Measurements from ENCODE around the gene PRR15.

PRR15 gene

DNA sequence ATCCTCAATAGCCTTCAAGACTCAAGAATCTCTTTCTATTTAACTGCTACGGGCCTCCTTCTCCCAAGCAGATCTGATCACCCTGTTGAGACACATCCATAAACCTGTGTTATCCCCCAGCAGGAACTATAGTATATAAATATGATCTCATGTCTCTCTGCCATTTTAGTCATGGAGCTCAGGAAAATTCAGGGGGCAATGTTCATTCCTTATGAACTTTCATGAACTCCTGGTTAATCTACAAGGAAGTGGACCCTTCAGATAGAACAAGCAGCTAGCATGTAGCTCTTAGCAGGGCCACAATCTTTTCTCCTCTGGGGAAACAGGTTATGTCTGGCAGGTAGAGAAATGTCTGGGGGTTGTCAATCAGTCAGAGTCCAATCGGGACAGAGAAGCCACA is 8.9 kb downstream of the PRR15 start:
- no peak for DNase-seq

DNA sequence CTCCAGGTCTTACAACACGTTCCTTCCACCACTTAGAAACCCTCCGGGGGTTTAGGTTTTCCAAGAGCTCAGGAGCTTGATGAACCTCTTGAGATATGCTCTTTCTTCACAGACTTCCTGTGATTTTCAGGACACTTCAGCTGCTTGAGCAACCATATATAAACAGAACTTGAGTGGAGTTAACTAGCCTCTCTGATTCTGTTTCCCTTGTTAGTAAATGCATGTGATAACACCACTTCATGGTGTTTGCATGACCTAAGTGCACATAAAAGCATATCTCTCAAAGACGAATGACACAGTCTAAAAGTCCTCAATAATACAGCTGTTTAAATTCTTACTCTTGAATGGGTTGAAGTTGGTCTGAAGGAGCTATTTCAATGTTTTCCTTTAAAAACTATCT is 9.9 kb downstream of the PRR15 start:
- no peak for DNase-seq

DNA sequence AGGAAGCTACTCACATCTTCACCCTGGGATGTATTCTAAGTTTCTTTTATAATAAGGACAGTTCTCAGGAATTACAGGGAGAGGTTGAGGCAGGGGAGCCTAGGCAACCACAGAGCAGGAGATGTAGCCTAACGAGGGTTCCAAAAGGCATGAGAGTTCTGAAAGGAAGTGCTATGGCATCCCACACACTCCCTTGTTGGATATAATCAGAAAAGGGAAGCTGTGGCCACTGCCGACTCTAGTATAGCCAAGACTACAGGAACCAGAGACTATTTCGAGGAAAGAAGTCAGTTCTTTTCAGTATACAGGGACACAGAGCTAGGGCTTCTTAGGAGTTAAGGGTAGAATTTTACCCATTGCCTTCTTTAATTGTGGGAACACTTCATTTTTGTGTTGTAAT is 11.0 kb downstream of the PRR15 start:
- DNase-seq, result no peak

DNA sequence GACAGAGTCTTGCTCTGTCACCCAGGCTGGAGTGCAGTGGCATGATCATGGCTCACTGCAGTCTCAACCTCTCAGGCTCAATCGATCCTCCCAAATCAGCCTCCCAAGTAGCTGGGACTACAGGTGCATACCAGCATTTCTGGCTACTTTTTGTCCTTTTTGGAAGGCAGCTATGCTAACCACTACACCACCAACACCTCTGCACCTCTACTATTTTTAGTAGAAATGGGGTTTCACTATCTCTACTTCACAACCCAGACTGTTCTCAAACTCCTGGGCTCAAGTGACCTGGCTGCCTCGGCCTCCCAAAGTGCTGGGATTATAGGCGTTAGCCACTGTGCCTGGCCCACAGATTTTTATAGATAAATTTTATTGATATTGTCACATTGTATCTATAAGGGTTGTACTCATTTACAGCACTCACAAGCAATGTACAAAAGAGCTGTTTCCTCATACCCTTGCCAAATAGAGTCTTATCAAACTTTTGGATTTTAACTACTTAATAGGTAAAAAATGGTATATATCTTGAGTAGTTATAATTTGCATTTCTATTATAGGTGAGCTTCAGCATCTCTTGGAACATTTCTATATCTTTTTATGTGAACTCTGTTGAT is 23.7 kb downstream of the PRR15 start:
- no peak for DNase-seq

DNA sequence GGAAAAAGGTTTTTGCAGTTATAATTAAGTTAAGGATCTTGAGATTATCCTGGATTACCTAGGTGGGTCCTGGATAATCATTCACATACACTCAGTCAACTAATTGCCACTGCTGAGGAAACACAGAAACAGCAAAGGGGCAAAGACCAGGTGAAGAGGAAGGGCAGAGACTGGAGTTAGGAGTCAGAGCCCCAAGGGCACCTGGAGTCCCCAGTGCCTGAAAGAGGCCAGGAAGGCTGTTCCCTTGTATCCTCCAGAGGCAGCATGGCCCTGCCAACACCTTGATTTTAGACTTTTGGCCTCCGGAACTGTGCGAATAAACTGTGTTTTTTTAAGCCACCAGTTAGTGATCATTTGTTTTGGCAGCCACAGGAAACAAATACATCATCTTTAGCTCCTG is 24.6 kb downstream of the PRR15 start:
- DNase-seq, result no peak

DNA sequence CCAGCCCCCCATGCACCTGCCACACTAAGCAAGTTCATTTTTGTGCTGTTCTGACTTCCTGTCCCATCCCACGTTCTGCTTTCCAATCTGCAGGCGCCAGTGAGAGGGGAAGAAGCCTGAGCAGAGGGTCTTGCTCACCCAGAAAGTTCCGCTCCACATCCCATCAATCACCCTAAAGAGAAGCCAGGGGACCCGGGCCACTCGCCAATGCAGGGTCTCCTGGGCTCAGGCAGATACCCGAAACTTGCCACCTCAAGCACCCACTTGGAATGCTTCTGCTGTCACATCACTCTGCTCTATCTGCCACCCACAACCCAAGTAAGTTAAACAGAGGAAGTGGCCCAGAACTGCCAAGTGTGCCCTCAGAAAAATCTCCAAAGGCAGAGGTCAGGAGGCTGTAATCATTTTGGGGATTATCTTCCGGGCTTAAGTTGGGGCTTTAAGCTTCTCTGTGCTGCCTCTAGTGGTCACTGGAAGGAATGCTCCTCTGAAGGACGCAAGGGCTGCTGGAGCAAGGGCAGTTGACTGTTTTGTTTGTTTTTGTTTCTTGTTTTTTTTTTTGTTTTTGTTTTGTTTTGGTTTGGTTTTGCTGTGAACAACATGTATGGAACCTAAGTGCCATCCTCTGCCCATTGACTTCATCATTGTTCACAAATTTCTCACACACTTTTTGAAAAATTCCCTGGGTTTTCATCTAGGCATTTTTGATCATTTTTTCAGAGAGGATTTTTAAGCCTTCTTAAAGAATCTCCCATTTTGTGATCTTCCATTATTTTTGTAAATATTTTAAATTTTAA is 25.5 kb downstream of the PRR15 start:
- peak; percentile 34 for DNase-seq

DNA sequence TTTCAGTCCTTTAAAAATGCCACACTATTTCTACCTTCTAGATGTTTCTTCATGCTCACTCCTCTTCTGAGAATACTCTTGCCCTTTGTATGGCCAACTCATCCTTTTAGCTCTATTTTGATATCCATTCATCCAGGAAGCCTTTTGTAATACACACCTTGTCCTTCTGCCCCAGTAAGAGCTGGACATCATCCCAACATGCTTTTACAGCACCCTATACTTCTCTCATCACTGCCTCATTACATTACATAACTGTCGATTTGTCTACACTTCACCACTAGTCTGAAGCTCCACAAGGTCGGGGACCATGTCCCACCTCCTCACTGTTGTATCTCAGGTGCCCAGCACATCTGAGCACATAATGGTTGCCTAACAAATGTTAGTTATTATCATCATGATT is 29.2 kb downstream of the PRR15 start:
- DNase-seq, result no peak

DNA sequence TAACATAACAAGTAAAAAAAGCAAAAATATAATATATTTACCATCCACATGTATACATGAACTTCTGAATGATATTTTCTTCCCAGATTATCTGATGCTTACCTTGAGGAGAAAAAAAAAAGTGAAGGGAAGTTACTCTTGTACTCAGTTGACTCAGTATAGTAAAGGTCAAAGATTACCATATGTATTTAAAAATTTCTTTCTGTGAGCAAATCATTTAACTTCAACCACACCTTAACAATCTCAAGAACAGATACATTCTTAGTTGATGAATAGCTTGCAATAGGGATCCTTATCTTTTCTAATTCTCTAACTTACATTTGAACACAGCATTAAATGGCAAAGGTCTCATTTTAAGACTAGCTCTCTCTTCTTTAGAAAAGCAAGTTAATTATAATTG is 29.8 kb downstream of the PRR15 start:
- DNase-seq, result no peak

DNA sequence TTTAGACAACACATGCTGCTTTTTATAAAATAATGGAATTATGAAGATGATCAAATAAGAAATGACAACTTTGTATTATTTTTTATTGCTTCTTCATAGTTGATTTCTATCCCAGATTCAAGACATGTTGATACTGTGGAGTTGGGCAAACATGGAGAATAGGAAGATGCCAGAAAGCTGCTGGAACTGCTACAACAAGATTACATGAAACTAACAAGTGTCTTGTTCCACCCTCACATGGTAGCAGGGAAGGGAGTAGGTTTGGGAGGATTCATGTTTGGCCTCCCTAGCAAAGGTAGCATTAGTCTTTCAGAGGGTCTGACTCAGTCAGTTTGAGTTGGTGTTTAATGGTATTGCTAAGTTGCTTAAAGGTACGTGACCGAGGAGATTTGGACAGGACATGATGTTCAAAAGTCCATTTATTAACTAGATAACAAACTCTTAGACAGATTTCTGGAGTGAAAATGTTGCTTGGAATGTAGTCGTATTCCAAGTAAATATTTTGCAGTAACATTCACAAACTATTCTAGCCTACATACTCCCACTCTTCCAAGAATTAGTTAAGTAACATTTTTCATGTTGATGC is 33.1 kb downstream of the PRR15 start:
- no peak for DNase-seq

DNA sequence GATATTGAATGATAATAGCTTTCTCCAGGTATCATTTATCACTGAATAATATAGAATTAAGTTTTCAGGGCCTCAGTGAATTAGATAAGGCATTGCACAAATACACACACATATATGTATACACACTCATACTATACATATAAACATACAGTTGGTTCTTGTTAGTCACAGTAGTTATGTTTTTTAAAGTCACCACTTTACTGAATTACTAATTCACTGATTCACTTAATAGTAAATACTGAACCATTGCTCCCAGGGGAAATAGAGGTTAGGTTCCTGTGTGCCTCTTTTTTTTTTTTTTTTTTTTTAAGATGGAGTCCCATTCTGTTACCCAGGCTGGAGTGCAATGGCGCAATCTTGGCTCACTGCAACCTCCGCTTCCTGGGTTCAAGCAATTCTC is 33.6 kb downstream of the PRR15 start:
- no peak for DNase-seq

DNA sequence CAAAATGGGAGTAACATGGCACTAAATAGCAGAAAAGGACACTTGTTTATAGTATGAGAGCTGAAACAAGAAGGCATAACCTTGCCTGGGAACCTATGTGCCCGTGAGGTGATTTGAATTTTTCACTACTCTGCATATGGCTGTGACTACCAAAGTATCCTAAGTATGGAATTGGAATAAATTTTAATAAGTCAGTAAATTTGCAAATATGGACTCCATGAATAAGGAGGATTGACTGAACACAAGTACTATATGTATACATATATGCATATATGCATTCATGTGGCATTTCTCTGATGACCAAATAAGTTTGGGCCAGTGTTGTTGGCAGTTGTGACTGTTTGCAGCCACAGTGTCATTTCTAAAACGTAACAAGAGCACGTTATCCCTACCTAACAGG is 34.5 kb downstream of the PRR15 start:
- DNase-seq, result no peak

DNA sequence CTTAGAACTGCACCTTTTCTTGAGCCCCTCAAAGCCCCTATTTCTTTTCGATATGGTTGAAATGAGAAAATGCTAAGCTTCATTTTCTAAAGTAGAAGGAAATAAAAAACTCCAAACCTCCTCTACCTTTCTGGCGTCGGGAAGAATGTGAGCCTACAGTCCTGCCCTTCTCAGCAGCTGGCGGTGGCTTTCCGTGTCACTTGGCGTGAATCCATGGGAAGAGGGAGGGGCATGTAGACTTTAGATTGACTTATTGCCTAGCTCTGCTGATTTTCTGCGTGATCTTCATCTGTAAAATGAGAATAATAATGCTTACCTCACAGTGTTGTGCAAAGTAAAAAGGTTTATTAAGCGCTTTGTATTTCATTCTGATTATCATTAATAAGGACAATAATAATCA is 35.0 kb downstream of the PRR15 start:
- no peak for DNase-seq

DNA sequence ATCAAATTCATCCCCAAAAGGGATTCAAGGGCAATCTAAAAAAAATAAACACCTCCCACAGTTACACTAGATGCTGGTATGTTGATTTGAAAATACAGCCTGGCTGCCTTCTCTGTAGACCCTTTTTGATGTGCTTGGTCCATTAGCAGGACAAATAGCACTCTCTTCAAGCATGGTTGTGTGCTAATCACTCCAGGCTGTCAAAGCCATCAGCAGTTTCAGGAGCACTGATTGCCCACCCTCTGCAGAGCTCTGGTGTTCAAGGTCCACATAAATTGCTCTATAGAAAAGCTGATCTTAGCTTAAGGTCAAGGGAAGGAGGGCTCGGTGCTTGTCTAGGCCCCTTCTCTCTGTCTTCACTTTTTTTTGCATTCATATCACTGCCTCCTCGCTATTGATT is 35.4 kb downstream of the PRR15 start:
- no peak for DNase-seq

DNA sequence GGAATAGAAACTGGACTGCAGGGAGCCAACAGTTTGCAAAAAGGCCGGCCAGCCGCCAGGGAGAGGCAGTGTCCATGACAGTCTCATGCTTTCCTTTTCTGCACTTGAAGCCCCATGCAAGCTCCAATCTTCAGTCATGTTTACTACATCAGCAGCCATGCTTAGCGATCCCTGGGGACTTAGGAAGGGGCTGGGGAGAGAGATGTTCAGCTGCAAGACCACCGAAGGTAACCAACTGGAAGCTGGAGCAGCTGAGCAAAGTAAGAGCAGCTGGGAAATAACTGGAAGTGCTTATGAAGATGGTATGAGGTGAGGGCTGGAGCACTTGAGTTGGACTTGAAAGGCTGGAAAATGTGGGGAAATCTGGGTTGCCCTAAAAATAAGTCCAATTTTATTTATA is 37.0 kb downstream of the PRR15 start:
- no peak for DNase-seq

DNA sequence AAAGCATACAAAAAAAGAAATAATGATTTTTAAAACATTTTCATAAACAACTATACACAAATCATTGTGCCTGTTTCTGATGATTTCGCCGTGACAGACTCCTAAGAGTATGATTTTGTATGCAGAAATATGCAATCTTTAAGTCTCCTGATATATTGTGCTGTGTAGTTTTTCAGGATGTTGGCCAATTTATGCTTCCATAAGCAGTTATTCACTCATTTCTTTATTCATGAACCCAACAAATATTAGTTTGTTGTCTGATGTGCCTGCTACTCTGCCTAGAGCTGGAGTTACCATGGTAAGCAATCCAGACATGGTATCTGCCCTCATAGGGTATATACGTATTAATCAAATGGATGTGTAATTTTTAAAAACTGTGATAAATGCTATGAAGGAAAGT is 40.4 kb downstream of the PRR15 start:
- DNase-seq, result no peak

DNA sequence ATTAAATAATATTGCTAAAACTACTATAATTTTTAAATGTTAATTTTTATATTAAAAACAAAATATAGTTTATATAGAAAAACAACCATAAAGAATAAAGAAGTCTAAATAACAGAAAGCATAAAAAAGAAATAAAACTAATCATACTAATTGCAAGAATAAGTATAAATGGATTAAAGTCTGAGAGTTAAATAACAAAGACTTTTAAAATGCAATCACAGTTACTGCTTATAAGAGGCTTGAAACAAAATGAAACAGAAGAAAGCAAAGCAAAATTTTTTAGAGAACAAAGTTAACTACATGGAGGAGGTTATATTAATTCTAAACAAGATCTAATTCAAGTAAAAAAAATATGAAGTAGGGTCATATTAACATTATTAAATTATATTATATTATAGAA is 41.1 kb downstream of the PRR15 start:
- no peak for DNase-seq

DNA sequence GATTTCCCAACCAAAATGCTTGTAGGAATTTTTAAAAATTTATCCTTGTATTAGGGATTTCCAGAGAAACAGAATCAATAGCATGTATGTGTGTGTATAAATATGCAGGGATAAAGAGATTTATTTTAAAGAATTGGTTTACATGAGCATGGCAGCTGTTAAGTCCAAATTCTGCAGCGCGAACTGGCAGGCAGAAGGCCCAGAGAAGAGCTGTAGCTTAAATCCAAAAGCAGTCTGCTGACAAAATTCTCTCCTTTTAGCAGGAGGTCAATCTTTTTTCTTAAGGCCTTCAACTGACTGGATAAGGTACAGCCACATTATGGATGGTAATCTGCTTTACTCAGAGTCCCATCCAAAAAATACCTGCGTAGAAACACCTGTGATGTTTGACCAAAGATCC is 42.0 kb downstream of the PRR15 start:
- DNase-seq, result no peak

DNA sequence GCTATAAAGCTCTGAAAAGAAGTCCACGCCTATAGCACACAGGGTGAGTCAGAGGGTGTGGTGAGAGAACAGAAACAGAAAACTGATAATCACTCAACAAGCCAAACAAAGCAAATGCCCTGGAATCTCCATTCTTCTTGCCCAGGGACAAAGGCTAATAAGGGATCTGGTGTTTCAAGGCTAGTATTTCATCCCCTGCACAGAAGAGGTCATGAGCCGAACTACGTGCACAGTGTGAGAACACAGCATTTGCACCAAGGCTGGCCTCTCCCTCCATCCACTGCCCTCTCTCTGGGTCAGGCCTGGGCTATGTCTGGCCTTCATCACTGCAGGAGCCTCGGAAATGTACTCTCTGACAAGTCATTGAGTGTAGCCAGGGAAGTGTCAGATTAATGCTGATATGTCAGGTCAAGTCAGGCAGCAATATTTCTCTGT is 42.7 kb downstream of the PRR15 start:
- DNase-seq, result no peak

DNA sequence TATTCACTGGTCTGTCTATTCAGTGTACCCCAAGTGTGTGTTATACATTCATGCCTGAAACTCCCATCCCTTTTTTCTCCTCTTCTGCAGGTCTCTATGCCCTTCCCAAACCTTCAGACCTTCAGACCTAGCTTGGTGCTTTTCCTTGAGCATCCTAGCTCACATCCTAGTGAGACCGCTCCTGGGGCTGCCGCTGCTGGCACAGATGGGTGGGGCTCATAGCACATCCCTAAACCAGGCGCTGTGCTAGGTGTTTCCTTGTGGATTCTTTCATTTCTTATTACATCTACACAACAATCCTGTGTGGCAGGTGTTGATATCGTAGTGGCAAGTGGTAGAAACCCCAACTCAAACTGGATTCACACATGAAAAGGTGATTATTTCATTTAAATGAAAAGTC is 43.2 kb downstream of the PRR15 start:
- DNase-seq, result no peak

DNA sequence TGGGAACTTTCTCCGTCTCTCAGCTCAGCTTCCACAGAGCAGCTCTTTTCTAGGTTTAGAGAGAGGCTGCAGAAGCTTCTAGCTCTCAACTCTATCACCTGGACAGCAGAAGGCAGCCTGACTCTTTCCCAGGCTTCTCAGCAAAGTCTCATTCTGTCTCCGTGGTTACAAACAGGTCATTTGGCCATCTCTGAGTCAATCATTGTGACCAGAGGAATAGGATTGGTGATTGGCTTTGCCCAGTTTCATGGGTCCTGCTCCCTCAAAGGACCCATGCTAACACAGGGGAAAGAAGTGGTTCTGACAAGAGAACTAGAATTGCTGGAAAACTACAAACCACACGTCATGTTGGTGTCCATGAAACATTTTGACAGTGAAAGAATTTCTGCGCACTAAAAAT is 43.6 kb downstream of the PRR15 start:
- no peak for DNase-seq

DNA sequence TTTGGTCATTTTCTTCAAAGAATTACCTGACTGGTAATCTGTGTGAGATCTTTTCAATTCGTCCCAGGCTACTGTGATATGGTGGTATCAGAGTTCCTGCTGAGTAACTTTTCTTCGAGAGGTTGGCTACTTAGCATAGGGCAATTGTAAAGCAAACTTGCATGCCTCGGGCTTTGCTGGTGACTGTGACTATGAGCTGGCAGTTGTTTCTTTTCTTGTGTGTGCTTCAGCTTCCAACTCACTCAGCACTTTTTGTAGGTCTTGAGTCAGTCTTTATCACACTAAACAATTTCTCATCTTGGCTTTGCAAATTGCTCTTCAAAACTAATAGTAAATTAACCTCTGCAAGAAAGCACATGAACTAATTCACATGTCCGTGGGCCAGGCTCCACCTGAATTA is 44.3 kb downstream of the PRR15 start:
- DNase-seq, result no peak

DNA sequence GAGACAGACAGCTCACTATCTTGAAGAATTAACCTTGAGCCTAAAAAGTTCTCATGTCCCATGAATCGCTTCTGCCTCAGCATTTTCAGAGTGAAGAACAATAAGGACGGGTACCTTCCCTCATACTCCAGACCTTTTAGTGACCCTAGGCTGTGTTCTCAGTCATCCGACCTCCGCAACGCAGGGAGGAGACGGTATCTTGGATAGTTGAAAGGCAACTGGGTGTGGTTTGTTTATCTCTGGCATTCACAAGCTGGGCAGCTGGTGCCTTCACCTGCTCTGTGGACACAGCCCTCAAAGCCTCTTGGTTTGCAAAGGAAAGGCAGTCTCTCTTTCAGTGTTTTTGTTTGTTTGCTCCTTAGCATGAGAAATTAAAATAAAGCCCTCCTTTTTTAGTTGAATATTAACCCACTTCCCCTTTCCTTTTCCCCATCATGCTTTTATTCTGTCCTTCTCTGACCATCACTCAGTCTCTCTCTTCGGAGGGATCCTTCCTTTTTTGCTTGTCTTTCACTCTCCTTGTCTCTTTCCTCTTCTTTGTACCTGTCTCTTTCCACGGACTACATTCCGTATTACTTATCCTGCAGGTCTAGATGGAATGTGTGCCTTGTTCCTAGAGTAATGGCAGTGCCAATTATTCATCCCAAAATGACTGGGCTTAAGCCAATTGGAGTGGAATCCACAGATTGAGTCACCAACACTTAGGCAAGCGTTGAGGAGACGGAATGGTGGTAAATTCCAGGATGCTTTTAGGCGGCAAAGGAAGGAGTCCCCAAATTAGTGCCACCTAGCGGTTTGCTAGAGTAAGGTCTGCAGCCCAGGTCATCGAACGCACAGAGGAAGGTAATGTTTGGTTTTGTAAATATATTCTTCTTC is 45.8 kb downstream of the PRR15 start:
- no peak for DNase-seq

DNA sequence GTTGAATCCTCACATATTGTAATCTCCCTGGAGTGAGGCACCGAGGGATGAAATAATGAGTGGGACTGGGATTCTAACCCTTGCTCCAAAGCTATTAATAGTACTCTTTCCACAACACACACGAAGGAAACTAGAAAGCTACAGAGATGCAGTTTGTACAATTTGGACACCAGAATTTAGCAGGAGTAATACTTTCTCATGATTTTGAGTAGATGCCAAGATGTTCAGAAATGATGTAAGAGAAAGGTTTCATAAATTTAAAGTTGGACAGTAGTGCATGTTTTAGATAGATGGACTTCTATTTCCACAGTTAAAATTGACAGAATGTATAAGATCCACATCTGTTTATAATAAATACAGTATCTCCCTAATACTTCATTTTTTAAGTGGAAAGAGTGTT is 46.5 kb downstream of the PRR15 start:
- no peak for DNase-seq

Data from CD4-positive, alpha-beta T cell treated with Interleukin-17A for 1 hour (primary cell).